ENCODE data around the gene SPIB. TPM values are rescaled to one million over a fixed set of nuclear protein-coding genes. Genes with fewer than 3 reads are reported as not detected.

The SPIB gene
- polyA plus RNA-seq, 1 donor (not counting 4 experiments of a cell fraction or from before 2014, with no cell fraction given), result not detected

DNA sequence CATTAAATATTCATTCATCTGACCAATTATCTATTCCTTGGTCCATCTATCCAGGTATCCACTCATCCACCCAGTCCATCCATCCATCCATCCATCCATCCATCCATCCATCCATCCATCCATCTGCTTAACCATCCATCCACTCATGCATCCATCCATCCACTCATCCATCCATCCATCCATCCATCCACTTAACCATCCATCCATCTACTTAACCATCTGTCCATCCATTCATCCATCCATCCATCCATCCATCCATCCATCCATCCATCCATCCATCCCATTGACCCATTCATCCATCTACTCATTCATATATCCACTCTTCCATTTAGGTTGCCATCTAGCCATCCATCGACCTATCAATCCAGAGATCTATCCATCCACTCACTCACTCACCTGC lies 25.3 kb downstream of the SPIB start:
- dilution Hi-C loops (cut with MboI; ENCODE audit: extremely low pct_ligation_motif_present, low sequenced_read_pairs), result no loop called here

DNA sequence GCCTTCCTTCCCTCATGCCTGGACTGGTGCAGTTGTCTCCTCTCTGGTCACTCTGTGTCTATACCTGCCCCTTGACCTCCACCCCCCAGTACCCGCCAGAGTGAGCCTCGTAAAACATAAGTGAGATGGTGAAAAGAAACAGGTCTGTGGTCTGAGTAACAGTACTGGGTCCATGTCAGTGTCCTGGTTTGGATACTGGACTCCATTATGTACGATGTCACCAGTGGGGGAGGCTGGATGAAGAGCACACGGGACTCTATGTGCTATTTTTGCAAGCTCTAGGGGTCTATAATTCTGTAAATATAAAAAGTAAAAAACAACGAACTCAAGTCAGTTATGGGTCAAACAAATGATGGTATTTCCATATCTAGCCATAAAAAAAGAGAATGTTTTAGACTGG lies 28.3 kb downstream of the SPIB start:
- H3K27me3 ChIP-seq (ENCODE audit: control insufficient read depth, extremely low read depth, insufficient read depth, low read length), result peaks cover 7% of the 10 kb centered on the region
- no peak for TF ChIP-seq EZH2 (IDR thresholded peaks at IDR 0.05; ENCODE audit: low read length)
- TF ChIP-seq, protein P1, sequence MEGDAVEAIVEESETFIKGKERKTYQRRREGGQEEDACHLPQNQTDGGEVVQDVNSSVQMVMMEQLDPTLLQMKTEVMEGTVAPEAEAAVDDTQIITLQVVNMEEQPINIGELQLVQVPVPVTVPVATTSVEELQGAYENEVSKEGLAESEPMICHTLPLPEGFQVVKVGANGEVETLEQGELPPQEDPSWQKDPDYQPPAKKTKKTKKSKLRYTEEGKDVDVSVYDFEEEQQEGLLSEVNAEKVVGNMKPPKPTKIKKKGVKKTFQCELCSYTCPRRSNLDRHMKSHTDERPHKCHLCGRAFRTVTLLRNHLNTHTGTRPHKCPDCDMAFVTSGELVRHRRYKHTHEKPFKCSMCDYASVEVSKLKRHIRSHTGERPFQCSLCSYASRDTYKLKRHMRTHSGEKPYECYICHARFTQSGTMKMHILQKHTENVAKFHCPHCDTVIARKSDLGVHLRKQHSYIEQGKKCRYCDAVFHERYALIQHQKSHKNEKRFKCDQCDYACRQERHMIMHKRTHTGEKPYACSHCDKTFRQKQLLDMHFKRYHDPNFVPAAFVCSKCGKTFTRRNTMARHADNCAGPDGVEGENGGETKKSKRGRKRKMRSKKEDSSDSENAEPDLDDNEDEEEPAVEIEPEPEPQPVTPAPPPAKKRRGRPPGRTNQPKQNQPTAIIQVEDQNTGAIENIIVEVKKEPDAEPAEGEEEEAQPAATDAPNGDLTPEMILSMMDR (optimal IDR thresholded peaks at IDR 0.05 in 1 of 3, IDR thresholded peaks at IDR 0.05 in 1 of 3, conservative IDR thresholded peaks at IDR 0.05 in 1 of 3; ENCODE audit: extremely low read depth in 1 of 3, insufficient read depth in 2 of 3, low read length in 3 of 3), result no peak

More for the DNA sequence above, 25.3 kb downstream of the SPIB start:
- Histone ChIP-seq H3K9me3 (ENCODE audit: control insufficient read depth, low read depth, low read length) (no peaks in the 10 kb centered on the region), H4K20me1 (ENCODE audit: control insufficient read depth, extremely low read depth, insufficient read depth, low read length) (no peaks in the 10 kb centered on the region), H3K4me1 (ENCODE audit: control insufficient read depth, extremely low read depth, insufficient read depth, low read length) (no peaks in the 10 kb centered on the region), H3K4me3 (ENCODE audit: control insufficient read depth in 2 of 3, extremely low read depth in 1 of 3, insufficient read depth in 2 of 3, low read depth in 1 of 3, low read length in 3 of 3) (no peak overlapping the region), H3K27ac (ENCODE audit: control insufficient read depth, insufficient read depth, low read length) (no peak overlapping the region), H3K79me2 (ENCODE audit: control insufficient read depth, insufficient read depth, low read length) (no peaks in the 10 kb centered on the region), H2AFZ (ENCODE audit: control insufficient read depth, low read length) (no peak overlapping the region), H3K27me3 (ENCODE audit: control insufficient read depth, extremely low read depth, insufficient read depth, low read length) (no peaks in the 10 kb centered on the region), H3K36me3 (ENCODE audit: control insufficient read depth in 2 of 2, extremely low read depth in 1 of 2, insufficient read depth in 2 of 2, low read length in 2 of 2) (no peaks in the 10 kb centered on the region), H3K4me2 (ENCODE audit: control insufficient read depth, extremely low read depth, insufficient read depth, low read depth, low read length) (no peak overlapping the region), H3K9me1 (ENCODE audit: control insufficient read depth, extremely low read depth, insufficient read depth, low read length) (no peaks in the 10 kb centered on the region), H3K9ac (ENCODE audit: control insufficient read depth, extremely low read depth, insufficient read depth, low read length) (no peak overlapping the region)
- FAIRE-seq (no peak), DNase-seq (ENCODE audit: low read depth, low spot score) (no peak)
- TF ChIP-seq EZH2 (IDR thresholded peaks at IDR 0.05; ENCODE audit: low read length), result no peak
- TF ChIP-seq, protein P1 (optimal IDR thresholded peaks at IDR 0.05 in 1 of 3, IDR thresholded peaks at IDR 0.05 in 1 of 3, conservative IDR thresholded peaks at IDR 0.05 in 1 of 3; ENCODE audit: extremely low read depth in 1 of 3, insufficient read depth in 2 of 3, low read length in 3 of 3), result no peak

More for the DNA sequence above, 28.3 kb downstream of the SPIB start:
- no peak overlapping the region for H2AFZ ChIP-seq (ENCODE audit: control insufficient read depth, low read length)
- FAIRE-seq (no peak), DNase-seq (ENCODE audit: low read depth, low spot score) (no peak)
- H3K9me1 ChIP-seq (ENCODE audit: control insufficient read depth, extremely low read depth, insufficient read depth, low read length), result no peaks in the 10 kb centered on the region
- H3K4me1 ChIP-seq (ENCODE audit: control insufficient read depth, extremely low read depth, insufficient read depth, low read length), result no peaks in the 10 kb centered on the region
- H3K4me2 ChIP-seq (ENCODE audit: control insufficient read depth, extremely low read depth, insufficient read depth, low read depth, low read length), result no peak overlapping the region
- no peaks in the 10 kb centered on the region for H4K20me1 ChIP-seq (ENCODE audit: control insufficient read depth, extremely low read depth, insufficient read depth, low read length)
- dilution Hi-C loops (cut with MboI; ENCODE audit: extremely low pct_ligation_motif_present, low sequenced_read_pairs), result no loop called here
- H3K9ac ChIP-seq (ENCODE audit: control insufficient read depth, extremely low read depth, insufficient read depth, low read length), result no peak overlapping the region
- H3K79me2 ChIP-seq (ENCODE audit: control insufficient read depth, insufficient read depth, low read length), result no peaks in the 10 kb centered on the region
- H3K9me3 ChIP-seq (ENCODE audit: control insufficient read depth, low read depth, low read length), result no peaks in the 10 kb centered on the region
- H3K27ac ChIP-seq (ENCODE audit: control insufficient read depth, insufficient read depth, low read length), result no peak overlapping the region
- H3K36me3 ChIP-seq (ENCODE audit: control insufficient read depth in 2 of 2, extremely low read depth in 1 of 2, insufficient read depth in 2 of 2, low read length in 2 of 2), result no peaks in the 10 kb centered on the region
- no peak overlapping the region for H3K4me3 ChIP-seq (ENCODE audit: control insufficient read depth in 2 of 3, extremely low read depth in 1 of 3, insufficient read depth in 2 of 3, low read depth in 1 of 3, low read length in 3 of 3)
